Measurements from ENCODE around the gene MBD6. TPM values are rescaled to one million over a fixed set of nuclear protein-coding genes. Genes with fewer than 3 reads are reported as not detected.

MBD6 gene
- total RNA-seq, 1 experiment from 2014 or later = 78.4 TPM

GRCh38 chr12:57577981-57578758 lies 55.5 kb downstream of the MBD6 start:
- Histone ChIP-seq H3K4me3 (no peak overlapping the region), H2AFZ (no peak overlapping the region), H3K27me3 (ENCODE audit: insufficient read depth, low read depth) (peaks cover 11% of the 10 kb centered on the region; the same call in 1 of the 2 replicates), H3K27ac (no peak overlapping the region), H3K4me1 (replicated peaks; ENCODE audit: insufficient read depth) (no peaks in the 10 kb centered on the region), H3K36me3 (ENCODE audit: low read depth) (no peaks in the 10 kb centered on the region), H3K9me3 (ENCODE audit: insufficient read depth, low read depth) (no peaks in the 10 kb centered on the region), H3K4me2 (no peak overlapping the region), H4K20me1 (ENCODE audit: insufficient read depth) (no peaks in the 10 kb centered on the region), H3K79me2 (ENCODE audit: low read depth) (no peaks in the 10 kb centered on the region), H3K9me2 (ENCODE audit: insufficient read depth) (no peaks in the 10 kb centered on the region), H3F3A (ENCODE audit: insufficient read depth, low read depth) (no peaks in the 10 kb centered on the region)
- CTCF ChIA-PET = no interaction called here
- POLR2A ChIA-PET (ENCODE audit: unreplicated experiment) = no interaction called here
- no TSS peak for BruUV-seq (replicated peaks)
- intact Hi-C loops (cut with micrococcal nuclease; ENCODE audit: unreplicated experiment) = no loop called here
- DNase-seq = no peak
- no peak for TF ChIP-seq EZH2 (IDR thresholded peaks at IDR 0.05; ENCODE audit: low read depth)
- TF ChIP-seq, protein P1, sequence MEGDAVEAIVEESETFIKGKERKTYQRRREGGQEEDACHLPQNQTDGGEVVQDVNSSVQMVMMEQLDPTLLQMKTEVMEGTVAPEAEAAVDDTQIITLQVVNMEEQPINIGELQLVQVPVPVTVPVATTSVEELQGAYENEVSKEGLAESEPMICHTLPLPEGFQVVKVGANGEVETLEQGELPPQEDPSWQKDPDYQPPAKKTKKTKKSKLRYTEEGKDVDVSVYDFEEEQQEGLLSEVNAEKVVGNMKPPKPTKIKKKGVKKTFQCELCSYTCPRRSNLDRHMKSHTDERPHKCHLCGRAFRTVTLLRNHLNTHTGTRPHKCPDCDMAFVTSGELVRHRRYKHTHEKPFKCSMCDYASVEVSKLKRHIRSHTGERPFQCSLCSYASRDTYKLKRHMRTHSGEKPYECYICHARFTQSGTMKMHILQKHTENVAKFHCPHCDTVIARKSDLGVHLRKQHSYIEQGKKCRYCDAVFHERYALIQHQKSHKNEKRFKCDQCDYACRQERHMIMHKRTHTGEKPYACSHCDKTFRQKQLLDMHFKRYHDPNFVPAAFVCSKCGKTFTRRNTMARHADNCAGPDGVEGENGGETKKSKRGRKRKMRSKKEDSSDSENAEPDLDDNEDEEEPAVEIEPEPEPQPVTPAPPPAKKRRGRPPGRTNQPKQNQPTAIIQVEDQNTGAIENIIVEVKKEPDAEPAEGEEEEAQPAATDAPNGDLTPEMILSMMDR (conservative IDR thresholded peaks at IDR 0.05) = no peak

GRCh38 chr12:57579011-57579410 lies 56.4 kb downstream of the MBD6 start:
- Histone ChIP-seq H3K27me3 (ENCODE audit: insufficient read depth, low read depth) (peaks cover 11% of the 10 kb centered on the region; the same call in 1 of the 2 replicates), H3K79me2 (ENCODE audit: low read depth) (no peaks in the 10 kb centered on the region), H3K4me3 (no peak overlapping the region), H3K4me2 (no peak overlapping the region), H3K9me3 (ENCODE audit: insufficient read depth, low read depth) (no peaks in the 10 kb centered on the region), H4K20me1 (ENCODE audit: insufficient read depth) (no peaks in the 10 kb centered on the region), H3K27ac (no peak overlapping the region), H2AFZ (no peak overlapping the region), H3K4me1 (replicated peaks; ENCODE audit: insufficient read depth) (no peaks in the 10 kb centered on the region), H3K9me2 (ENCODE audit: insufficient read depth) (no peaks in the 10 kb centered on the region), H3F3A (ENCODE audit: insufficient read depth, low read depth) (no peaks in the 10 kb centered on the region), H3K36me3 (ENCODE audit: low read depth) (no peaks in the 10 kb centered on the region)
- no peak for TF ChIP-seq EZH2 (IDR thresholded peaks at IDR 0.05; ENCODE audit: low read depth)
- TF ChIP-seq, protein P1 (conservative IDR thresholded peaks at IDR 0.05) = no peak
- DNase-seq = no peak
- POLR2A ChIA-PET (ENCODE audit: unreplicated experiment) = no interaction called here
- intact Hi-C loops (cut with micrococcal nuclease; ENCODE audit: unreplicated experiment) = no loop called here
- CTCF ChIA-PET = no interaction called here
- BruUV-seq (replicated peaks) = no TSS peak

Small RNAs within 50 kb of the gene (microRNA-seq; reads per million reads assigned to microRNA genes)
- not detected for gene MIR616 (ENCODE audit: borderline number of aligned reads, borderline replicate concordance)
- gene MIR6758 (ENCODE audit: borderline number of aligned reads, borderline replicate concordance) = not detected

Other genes with a start within 250 kb of the MBD6 start
- gene R3HDM2, start 91.8 kb upstream of the MBD6 start, total RNA-seq (2021) = 54.4 and 65.1 TPM in 2 replicates
- gene INHBC, start 88.0 kb upstream of the MBD6 start, total RNA-seq (2021) = 0.35 TPM in 1 of 2 replicates, not detected in the other
- 0.73 and 0.90 TPM in 2 replicates for gene INHBE, start 67.5 kb upstream of the MBD6 start, total RNA-seq (2021)
- not detected in 2 replicates for gene GLI1, start 63.0 kb upstream of the MBD6 start, total RNA-seq (2021)
- gene ARHGAP9, start 43.0 kb upstream of the MBD6 start, total RNA-seq (2021) = not detected in 2 replicates
- 307 and 366 TPM in 2 replicates for gene MARS1, start 34.8 kb upstream of the MBD6 start, total RNA-seq (2021)
- 15.6 and 17.3 TPM in 2 replicates for gene DDIT3, start 2.3 kb upstream of the MBD6 start, total RNA-seq (2021)
- 93.4 and 105 TPM in 2 replicates for gene DCTN2, start 24.4 kb downstream of the MBD6 start, total RNA-seq (2021)
- 0.07 TPM in 1 of 2 replicates, not detected in the other for gene KIF5A, start 27.2 kb downstream of the MBD6 start, total RNA-seq (2021)
- 47.7 and 48.7 TPM in 2 replicates for gene PIP4K2C, start 68.4 kb downstream of the MBD6 start, total RNA-seq (2021)
- 16.2 and 18.1 TPM in 2 replicates for gene DTX3, start 82.0 kb downstream of the MBD6 start, total RNA-seq (2021)
- 12.9 and 18.8 TPM in 2 replicates for gene ARHGEF25, start 88.6 kb downstream of the MBD6 start, total RNA-seq (2021)
- 15.0 and 17.9 TPM in 2 replicates for gene B4GALNT1, start 110.4 kb downstream of the MBD6 start, total RNA-seq (2021)
- gene OS9, start 171.3 kb downstream of the MBD6 start, total RNA-seq (2021) = 96.7 and 108 TPM in 2 replicates
- gene AGAP2, start 215.9 kb downstream of the MBD6 start, total RNA-seq (2021) = 0.40 and 0.50 TPM in 2 replicates
- gene TSPAN31, start 222.2 kb downstream of the MBD6 start, total RNA-seq (2021) = 18.2 and 22.5 TPM in 2 replicates
- 156 and 194 TPM in 2 replicates for gene CDK4, start 229.5 kb downstream of the MBD6 start, total RNA-seq (2021)
- 18.9 and 21.2 TPM in 2 replicates for gene MARCHF9, start 232.3 kb downstream of the MBD6 start, total RNA-seq (2021)
- 1.6 and 1.8 TPM in 2 replicates for gene CYP27B1, start 244.3 kb downstream of the MBD6 start, total RNA-seq (2021)
- 15.8 and 17.9 TPM in 2 replicates for gene METTL1, start 249.3 kb downstream of the MBD6 start, total RNA-seq (2021)
- gene EEF1AKMT3, start 249.8 kb downstream of the MBD6 start, total RNA-seq (2021) = 13.1 and 17.8 TPM in 2 replicates